Neutrophil (primary cell): ENCODE results near the gene UBE3C.
"Not testable (repeated sequence)": the region's sequence is repeated elsewhere in the genome, so short reads cannot be mapped to it uniquely, and the experiment has no call there.

Experiments used
- H3K27ac ChIP-seq: fragments of 200-600 bp; sonication (generic); 2 replicates; pipeline ENCODE4 v1.5.1; 2016; ENCODE audit warnings: mild to moderate bottlenecking, moderate library complexity
- H3K27me3 ChIP-seq: fragments of 200-600 bp; sonication (generic); 2 replicates; pipeline ENCODE4 v1.6.0; 2016; ENCODE audit warnings: mild to moderate bottlenecking
- H3K36me3 ChIP-seq: fragments of 200-600 bp; sonication (generic); 2 replicates; pipeline ENCODE4 v1.5.1; 2017
- H3K4me1 ChIP-seq, 2 experiments: fragments of 200-600 bp in 1 of 2; sonication (generic) in 1 of 2; 1 replicate in 1 of 2; 2 replicates in 1 of 2; pipeline versions ENCODE4 v1.5.1 to v1.6.1; 2013 to 2016; ENCODE audit warnings: low read depth in 1 of 2, low read length in 1 of 2, mild to moderate bottlenecking in 1 of 2, moderate library complexity in 1 of 2; ENCODE audit not compliant: control insufficient read depth in 1 of 2, insufficient read depth in 1 of 2
- H3K4me3 ChIP-seq, 2 experiments: fragments of 200-600 bp in 1 of 2; sonication (generic) in 1 of 2; 1 replicate in 1 of 2; 2 replicates in 1 of 2; pipeline ENCODE4 v1.5.1; 2013 to 2016; ENCODE audit warnings: low read depth in 1 of 2, low read length in 1 of 2, mild to moderate bottlenecking in 1 of 2, moderate library complexity in 1 of 2
- H3K9me3 ChIP-seq: fragments of 200-600 bp; sonication (generic); 2 replicates; pipeline ENCODE4 v1.5.1; 2016
- CTCF ChIP-seq: fragments of 200-600 bp; sonication (generic); IDR thresholded peaks from 2 replicates; pipeline ENCODE4 v1.5.1; 2016; ENCODE audit warnings: antibody characterized with exemption

The UBE3C gene

GRCh38 chr7:157151626-157152339, 13.1 kb downstream of the UBE3C start:
- no peaks in the 10 kb centered on the region for H3K36me3 ChIP-seq
- H3K9me3 ChIP-seq, result no peaks in the 10 kb centered on the region
- no peak for TF ChIP-seq CTCF
- no peak overlapping the region for H3K27ac ChIP-seq
- no peaks in the 10 kb centered on the region for H3K27me3 ChIP-seq
- no peak overlapping the region for H3K4me3 ChIP-seq
- no peaks in the 10 kb centered on the region for H3K4me1 ChIP-seq

- H3K9me3 ChIP-seq, result no peaks in the 10 kb centered on the region
- H3K27ac ChIP-seq, result no peak overlapping the region
- H3K36me3 ChIP-seq, result no peaks in the 10 kb centered on the region
- no peak overlapping the region for H3K4me3 ChIP-seq
- no peaks in the 10 kb centered on the region for H3K4me1 ChIP-seq
- no peaks in the 10 kb centered on the region for H3K27me3 ChIP-seq
- TF ChIP-seq CTCF, result no peak
Measured at GRCh38 chr7:157152391-157152937, 13.7 kb downstream of the UBE3C start.

- no peaks in the 10 kb centered on the region for H3K27me3 ChIP-seq
- no peaks in the 10 kb centered on the region for H3K36me3 ChIP-seq
- no peak for TF ChIP-seq CTCF
- H3K4me3 ChIP-seq, result no peak overlapping the region
- no peaks in the 10 kb centered on the region for H3K9me3 ChIP-seq
- no peak overlapping the region for H3K27ac ChIP-seq
- no peaks in the 10 kb centered on the region for H3K4me1 ChIP-seq
Measured at GRCh38 chr7:157153260-157153659, 14.5 kb downstream of the UBE3C start.

GRCh38 chr7:157155959-157156358, 17.2 kb downstream of the UBE3C start:
- Histone ChIP-seq H3K27me3 (no peaks in the 10 kb centered on the region), H3K9me3 (no peaks in the 10 kb centered on the region), H3K4me1 (no peaks in the 10 kb centered on the region), H3K27ac (no peak overlapping the region), H3K36me3 (no peaks in the 10 kb centered on the region), H3K4me3 (no peak overlapping the region)
- no peak for TF ChIP-seq CTCF

GRCh38 chr7:157158400-157158799, 19.7 kb downstream of the UBE3C start:
- H3K27me3 ChIP-seq, result no peaks in the 10 kb centered on the region
- no peaks in the 10 kb centered on the region for H3K36me3 ChIP-seq
- H3K27ac ChIP-seq, result no peak overlapping the region
- no peaks in the 10 kb centered on the region for H3K9me3 ChIP-seq
- H3K4me1 ChIP-seq, result no peaks in the 10 kb centered on the region
- no peak overlapping the region for H3K4me3 ChIP-seq
- TF ChIP-seq CTCF, result no peak

DNA sequence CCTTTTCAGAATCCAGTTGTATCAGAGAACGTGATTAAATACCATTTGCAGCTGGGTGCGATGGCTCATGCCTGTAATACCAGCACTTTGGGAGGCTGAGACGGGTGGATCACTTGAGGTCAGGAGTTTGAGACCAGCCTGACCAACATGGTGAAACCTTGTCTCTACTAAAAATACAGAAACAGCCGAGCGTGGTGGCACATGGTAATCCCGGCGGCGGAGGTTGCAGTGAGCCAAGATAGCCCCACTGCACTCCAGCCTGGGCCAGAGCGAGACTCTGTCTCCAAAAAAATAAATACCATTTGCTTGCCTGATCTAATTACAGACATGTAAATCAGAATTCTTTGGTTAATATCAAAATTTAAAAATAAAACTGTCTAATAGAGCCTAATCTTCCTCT, 20.8 kb downstream of the UBE3C start:
- not testable (repeated sequence) for H3K27ac ChIP-seq, H3K9me3 ChIP-seq, H3K27me3 ChIP-seq, H3K4me3 ChIP-seq, H3K4me1 ChIP-seq, H3K36me3 ChIP-seq
